Keratinocyte (primary cell): ENCODE results near the gene PARD3.

ENCODE experiments used
- CTCF ChIP-seq, 3 experiments: IDR thresholded peaks in 1 of 3; conservative IDR thresholded peaks in 1 of 3; optimal IDR thresholded peaks in 1 of 3; 2 replicates in 2 of 3; 3 replicates in 1 of 3; pipeline versions ENCODE3 to v1.5.1; 2011; ENCODE audit warnings: low read length in 3 of 3, mild to moderate bottlenecking in 3 of 3, moderate library complexity in 2 of 3, control low read depth in 1 of 3, inconsistent platforms in 1 of 3; ENCODE audit not compliant: insufficient read depth in 2 of 3; ENCODE audit errors: extremely low read depth in 1 of 3
- EZH2 ChIP-seq: IDR thresholded peaks from one replicate; pipeline ENCODE4 v1.6.1; 2012; ENCODE audit warnings: inconsistent platforms, mild to moderate bottlenecking, low read length, moderate library complexity

GRCh38 chr10:34473174-34474008 lies 341.7 kb downstream of the PARD3 start:
- no peak for TF ChIP-seq CTCF (optimal IDR thresholded peaks at IDR 0.05 in 1 of 3, IDR thresholded peaks at IDR 0.05 in 1 of 3, conservative IDR thresholded peaks at IDR 0.05 in 1 of 3; ENCODE audit: extremely low read depth in 1 of 3, insufficient read depth in 2 of 3, low read length in 3 of 3)
- TF ChIP-seq EZH2: no peak
